ENCODE data around the gene IFT25.
A peak's percentile ranks its signal among the peaks of the same experiment; 100 is the strongest.
"Not testable (repeated sequence)": the region's sequence is repeated elsewhere in the genome, so short reads cannot be mapped to it uniquely, and the experiment has no call there.

IFT25 gene

GRCh38 chr1:53945433-53946251 lies at the start of gene IFT25:
TSS of gene IFT25 (minus strand) at chr1:53945699. CDS start at chr1:53940082, 5,617 bp downstream.
- DNase-seq = peak; percentile 96

DNA sequence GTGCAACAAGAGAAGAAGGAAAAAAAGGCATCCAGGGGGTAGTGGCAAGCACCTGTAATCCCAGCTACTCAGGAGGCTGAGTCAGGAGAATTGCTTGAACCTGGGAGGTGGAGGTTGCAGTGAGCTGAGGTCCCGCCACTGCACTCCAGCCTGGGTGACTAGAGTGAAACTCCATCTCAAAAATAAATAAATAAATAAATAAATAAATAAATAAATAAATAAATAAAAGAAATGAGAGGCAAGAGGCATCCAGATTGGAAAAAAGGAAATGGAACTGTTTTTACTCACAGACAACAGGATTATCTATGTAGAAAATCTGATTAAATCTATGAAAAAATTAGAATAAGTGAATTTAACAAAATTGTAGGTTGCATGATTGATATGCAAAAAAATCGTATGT lies 49.0 kb upstream of the IFT25 start:
- DNase-seq = not testable (repeated sequence)

DNA sequence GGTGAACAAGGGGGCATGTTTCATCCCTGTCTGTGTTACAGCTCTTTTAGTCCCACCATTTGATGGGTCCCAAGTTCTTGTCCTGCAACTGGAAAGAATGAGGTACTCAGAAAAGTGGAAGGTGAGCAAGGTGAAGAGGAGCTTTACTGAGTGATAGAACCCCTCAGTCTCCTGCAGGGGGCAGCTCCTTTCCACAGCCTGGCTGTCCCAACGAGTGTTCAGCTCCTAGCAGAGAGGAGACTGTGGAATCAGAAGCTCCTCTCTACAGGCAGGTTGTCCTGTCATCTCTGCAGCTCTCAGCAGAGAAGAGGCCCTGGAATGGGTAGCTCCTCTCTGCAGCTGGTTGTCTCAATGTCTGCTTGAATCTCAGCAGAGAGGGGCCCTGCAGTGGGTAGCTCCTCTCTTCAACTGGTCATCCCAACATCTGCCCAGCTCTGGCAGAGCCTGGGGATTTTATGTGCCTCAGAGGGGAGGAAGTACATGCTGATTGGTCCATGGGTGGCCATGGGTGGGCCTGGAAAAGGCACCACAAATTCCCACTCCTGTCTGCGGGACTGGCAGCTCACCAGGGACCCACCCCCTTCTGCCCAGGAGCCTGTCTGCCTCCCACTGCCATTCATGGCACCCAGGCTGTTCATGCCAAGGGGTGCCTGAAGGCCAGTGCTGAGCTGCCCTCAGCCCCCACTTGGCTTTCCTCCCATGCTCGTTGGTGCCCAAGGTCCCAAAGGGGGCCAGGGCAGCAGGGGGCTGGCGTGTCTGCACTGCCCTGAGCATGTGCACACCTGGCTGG lies 46.8 kb upstream of the IFT25 start:
- DNase-seq = no peak

GRCh38 chr1:53987880-53988279 lies 42.4 kb upstream of the IFT25 start:
- no peak for DNase-seq

DNA sequence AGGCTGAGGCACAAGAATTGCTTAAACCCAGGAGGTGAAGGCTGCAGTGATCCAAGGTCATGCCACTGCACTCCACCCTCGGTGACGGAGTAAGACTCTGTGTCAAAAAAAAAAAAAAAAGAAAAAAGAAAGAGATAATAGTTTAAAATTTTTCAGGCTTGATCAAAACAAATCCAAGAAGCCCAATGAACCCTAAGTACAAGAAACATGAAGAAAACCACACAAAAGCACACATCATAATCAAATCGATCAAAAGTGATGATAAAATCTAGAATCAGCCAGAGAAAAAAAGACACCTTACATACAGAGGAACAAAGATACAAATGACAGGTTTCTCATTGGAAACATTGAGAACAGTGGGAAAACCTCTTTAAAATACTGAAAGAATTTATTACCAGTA lies 41.0 kb upstream of the IFT25 start:
- no peak for DNase-seq

DNA sequence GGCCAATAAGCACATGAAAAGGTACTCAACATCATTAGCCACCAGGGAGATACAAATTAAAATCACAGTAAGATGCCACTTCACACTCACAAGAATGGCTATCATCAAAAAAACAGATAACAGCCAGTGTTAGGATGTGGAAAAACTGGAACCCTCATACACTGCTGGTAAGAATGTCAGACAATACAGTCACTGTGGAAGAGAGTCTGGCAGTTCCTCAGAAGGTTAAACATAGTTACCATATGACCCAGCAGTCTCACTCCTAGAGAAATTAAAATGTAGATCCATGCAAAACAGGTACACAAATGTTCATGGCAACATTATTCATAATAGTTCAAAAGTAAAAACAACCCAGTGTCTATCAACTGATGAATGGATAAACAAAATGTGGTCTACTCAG lies 39.2 kb upstream of the IFT25 start:
- no peak for DNase-seq

GRCh38 chr1:53982763-53983104 lies 37.2 kb upstream of the IFT25 start:
- no peak for DNase-seq

DNA sequence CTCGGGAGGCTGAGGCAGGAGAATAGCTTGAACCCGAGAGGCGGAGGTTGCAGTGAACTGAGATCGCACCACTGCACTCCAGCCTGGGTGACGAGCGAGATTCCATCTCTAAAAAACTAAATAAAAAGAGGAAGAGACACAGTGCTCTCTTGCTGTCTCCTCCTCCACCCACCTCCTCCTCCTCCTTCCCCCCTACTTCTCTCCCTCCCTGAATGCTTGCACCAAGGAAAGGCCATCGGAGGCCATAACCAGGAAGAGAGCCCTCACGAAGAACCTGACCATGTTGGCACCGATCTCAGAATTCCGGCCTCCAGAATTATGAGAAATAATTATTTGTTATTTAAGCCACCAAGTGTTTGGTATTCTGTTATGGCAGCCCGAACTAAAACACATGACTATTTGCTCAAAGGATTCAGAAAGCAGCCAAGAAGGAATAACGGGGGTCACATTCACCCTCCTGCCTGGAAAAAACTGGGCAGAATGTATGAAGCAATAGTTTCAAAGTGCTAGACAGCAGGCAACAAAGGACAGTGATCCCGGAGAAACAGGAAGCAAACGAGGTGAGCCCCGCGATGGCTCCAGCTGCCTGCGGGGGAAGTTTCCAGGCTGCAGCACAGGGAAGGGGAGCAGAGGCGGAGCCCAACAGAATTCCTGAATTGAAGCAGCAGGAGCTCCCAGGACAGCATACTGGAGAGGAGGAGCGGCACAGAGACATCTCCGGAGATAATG lies 36.7 kb upstream of the IFT25 start:
- DNase-seq = no peak

- no peak for DNase-seq
Observed at GRCh38 chr1:53981220-53981619, 35.7 kb upstream of the IFT25 start.

DNA sequence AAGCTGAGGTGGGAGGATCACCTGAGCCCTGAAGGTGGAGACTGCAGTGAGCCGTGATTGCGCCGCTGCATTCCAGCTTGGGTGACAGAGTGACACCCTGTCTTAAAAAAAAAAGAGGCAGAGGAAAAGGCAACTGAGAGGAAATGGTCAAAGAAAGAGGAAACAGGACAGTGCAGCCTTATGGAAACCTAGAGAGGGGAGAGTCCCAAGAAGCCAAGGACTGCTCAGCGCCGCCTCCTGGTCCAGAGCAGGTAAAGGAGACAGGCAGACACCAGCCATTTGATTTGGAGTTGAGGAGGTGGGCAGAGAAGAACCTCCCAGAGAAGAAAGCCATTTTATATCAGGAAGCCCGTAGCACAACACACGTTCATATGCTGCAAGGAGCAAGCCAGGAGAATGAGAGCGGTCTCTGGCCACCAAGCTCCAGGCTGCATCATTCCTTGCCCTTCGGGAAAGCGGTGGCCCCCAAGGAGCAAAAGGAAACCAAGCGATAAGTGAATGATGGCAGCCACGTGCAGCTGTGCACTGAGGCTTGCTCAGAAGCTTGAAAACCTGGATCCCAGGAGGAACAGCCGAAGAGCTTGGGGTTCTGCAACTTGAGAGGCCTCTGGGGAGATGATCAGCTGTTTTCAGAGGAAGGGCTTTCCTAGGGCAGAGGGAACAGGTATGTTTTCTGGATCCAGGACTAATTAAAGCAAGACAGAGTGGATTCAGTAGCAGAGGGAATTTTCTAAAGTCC lies 34.4 kb upstream of the IFT25 start:
- DNase-seq = no peak

DNA sequence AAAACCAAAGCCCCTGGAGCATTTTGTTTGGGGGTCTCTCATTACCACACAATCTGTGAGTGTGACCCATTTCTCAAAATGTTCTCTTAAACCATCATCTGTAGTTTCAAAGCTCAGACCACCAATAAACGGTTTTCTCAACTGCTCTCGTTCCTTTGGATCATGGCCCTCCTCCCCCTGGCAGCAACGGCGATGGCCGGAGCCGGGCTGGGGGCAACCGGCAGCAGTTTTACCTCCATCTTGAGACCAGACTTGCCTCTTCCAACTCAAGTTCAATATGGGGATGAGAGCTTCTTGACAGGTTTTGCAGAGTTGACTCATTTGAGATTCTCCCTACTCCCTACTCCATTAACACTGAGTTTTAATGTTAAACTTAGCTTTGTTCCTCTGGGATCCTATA lies 30.4 kb upstream of the IFT25 start:
- no peak for DNase-seq

- DNase-seq = no peak
Observed at GRCh38 chr1:53971718-53972117, 26.2 kb upstream of the IFT25 start.

DNA sequence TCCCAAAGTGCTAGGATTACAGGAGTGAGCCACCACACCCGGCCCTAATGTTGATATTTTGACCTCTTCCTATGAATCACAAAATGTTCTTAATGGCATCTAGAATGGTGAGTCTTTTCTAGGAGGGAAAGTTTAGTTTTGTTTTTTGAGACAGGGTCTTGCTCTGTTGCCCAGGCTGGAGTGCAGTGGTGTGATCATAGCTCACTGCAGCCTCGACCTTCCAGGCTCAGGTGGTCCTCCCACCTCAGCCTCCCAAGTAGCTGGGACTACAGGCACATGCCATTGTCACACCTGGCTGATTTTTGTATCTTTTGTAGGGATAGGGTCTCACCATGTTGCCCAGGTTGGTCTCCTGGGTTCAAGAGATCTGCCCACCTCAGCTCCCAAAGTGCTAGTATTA lies 23.8 kb upstream of the IFT25 start:
- not testable (repeated sequence) for DNase-seq

GRCh38 chr1:53968125-53968513 lies 22.6 kb upstream of the IFT25 start:
- DNase-seq = no peak

- no peak for DNase-seq
Observed at GRCh38 chr1:53967409-53968124, 22.1 kb upstream of the IFT25 start.

- DNase-seq = no peak
Observed at GRCh38 chr1:53966794-53967193, 21.3 kb upstream of the IFT25 start.

- DNase-seq = no peak
Observed at GRCh38 chr1:53964109-53964508, 18.6 kb upstream of the IFT25 start.

- no peak for DNase-seq
Observed at GRCh38 chr1:53963460-53963859, 18.0 kb upstream of the IFT25 start.

DNA sequence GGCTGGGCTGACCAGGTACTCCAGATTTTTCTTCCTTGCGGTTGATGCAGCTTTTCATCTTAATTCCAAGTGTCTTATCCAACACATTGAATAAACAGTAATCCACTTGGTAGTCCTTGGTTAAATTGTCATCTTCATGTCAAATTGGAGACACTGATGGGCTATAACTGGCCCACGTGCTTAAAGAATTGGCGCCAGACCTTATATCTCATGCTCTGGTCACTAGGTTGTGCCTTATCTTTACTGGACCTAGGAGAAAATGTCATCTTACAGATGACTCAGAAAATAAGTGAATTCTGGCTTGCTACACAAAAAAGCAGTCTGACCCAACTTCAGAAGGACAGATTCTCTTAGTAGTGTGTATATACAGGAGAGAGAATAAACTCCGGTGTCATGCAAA lies 16.9 kb upstream of the IFT25 start:
- DNase-seq = no peak

DNA sequence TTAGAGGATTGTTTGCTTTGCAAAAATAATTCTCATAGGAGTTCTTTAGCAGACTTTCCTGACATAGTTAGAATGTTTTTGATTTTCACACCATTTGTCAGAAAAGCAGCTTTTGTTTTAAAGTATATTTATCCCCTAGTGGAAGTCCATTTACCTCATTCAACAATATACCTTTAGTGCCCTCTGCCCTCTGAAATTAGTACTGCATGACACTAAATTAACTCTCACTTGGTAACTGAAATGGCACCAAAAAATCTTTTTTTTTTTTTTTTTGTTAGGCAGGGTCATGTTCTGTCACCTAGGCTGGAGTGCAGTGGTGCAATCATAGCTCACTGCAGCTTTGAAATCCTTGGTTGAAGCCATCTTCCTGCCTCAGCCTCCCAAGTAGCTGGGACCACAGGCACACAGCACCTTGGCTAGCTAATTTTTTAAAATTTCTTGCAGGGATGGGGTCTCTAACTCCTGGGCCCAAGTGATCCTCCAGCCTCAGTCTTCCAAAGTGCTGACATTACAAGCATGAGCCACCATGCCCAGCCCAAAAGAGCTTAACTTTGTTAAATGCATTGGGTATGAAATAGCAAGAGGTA lies 14.3 kb upstream of the IFT25 start:
- no peak for DNase-seq

DNA sequence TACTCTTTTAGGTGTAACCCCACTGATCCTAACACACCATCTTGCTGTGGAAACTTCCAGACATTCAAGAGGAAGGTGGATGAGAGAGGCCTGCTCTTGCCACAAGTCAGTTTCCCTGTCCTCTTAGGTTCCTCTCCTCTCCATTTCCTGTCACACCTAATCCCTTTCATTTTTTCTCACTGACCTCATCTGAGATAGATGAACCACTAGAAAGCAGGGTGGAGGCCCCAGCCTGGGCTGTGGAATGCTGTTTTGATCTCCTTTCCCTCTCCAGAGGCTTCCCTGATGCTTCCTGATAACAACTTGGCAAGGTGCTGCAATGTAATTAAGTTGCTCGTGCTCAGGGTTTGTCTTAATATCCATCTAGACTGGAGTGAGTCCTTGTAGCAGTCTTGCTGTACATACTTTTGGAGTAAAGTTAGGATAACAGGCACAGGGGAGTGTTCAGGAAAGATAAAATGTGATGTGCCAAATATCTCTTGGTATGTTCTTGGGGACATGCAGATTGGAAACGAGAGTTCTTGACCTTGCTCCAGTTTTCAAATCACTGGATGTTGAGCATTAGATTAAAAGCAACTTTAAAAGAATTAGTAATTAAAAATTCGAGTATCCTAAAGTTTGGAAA lies 11.8 kb upstream of the IFT25 start:
- DNase-seq = no peak
